CD4-positive, alpha-beta memory T cell (primary cell): ENCODE data around the gene MROH7. TPM values are rescaled to one million over a fixed set of nuclear protein-coding genes. Genes with fewer than 3 reads are reported as not detected.
"Not testable (repeated sequence)": the region's sequence is repeated elsewhere in the genome, so short reads cannot be mapped to it uniquely, and the experiment has no call there.

ENCODE experiments used
- CTCF ChIA-PET: fragments of 350-600 bp; sonication (Branson Sonifier 250); formaldehyde crosslinking; loops from one replicate; lab custom pipeline; 2021; ENCODE audit warnings: inconsistent platforms; ENCODE audit not compliant: partially characterized antibody; lab: Charles Lee
- POLR2A ChIA-PET: fragments of 350-600 bp; sonication (Branson Sonifier 250); formaldehyde crosslinking; loops from one replicate; lab custom pipeline; 2021; ENCODE audit not compliant: partially characterized antibody; lab: Charles Lee
- DNase-seq, 5 donors: peaks; one replicate each; pipeline versions ENCODE4 v3.0.0 to v3.0.0-alpha.2; 2020 to 2022; ENCODE audit warnings: mixed read lengths in 1 of 5
- H3K27ac ChIP-seq: one replicate; pipeline ENCODE4 v1.7.0; 2013; ENCODE audit warnings: low read depth, low read length
- H3K27me3 ChIP-seq: 2 replicates; pipeline ENCODE4 v1.7.0; 2013; ENCODE audit warnings: mild to moderate bottlenecking, low read length, moderate library complexity; ENCODE audit not compliant: insufficient read depth
- H3K36me3 ChIP-seq: 2 replicates; pipeline ENCODE4 v1.7.0; 2013; ENCODE audit warnings: mild to moderate bottlenecking, low read length, moderate library complexity; ENCODE audit not compliant: insufficient read depth
- H3K4me1 ChIP-seq: 2 replicates; pipeline ENCODE4 v1.7.0; 2013; ENCODE audit warnings: mild to moderate bottlenecking, low read length, moderate library complexity; ENCODE audit not compliant: insufficient read depth
- H3K4me3 ChIP-seq, 2 donors: one replicate each; pipeline ENCODE4 v1.7.0; 2013; ENCODE audit warnings: low read length in 2 of 2, mild to moderate bottlenecking in 1 of 2
- H3K9me3 ChIP-seq, 2 donors: one replicate each; pipeline ENCODE4 v1.7.0; 2013; ENCODE audit warnings: low read length in 2 of 2, control low read depth in 1 of 2; ENCODE audit not compliant: control insufficient read depth in 1 of 2
- H3K27ac Mint-ChIP-seq, 7 donors: one replicate each; pipeline ENCODE4 v1.8.0; 2020 to 2021; ENCODE audit warnings: mixed read lengths in 7 of 7, mild to moderate bottlenecking in 6 of 7, inconsistent platforms in 3 of 7, moderate library complexity in 3 of 7
- H3K27me3 Mint-ChIP-seq, 2 donors: one replicate each; pipeline ENCODE4 v1.8.0; 2020 to 2021; ENCODE audit warnings: mixed read lengths in 2 of 2
- H3K36me3 Mint-ChIP-seq, 2 donors: one replicate each; pipeline ENCODE4 v1.8.0; 2020 to 2021; ENCODE audit warnings: mixed read lengths in 2 of 2, inconsistent platforms in 1 of 2, mild to moderate bottlenecking in 1 of 2
- H3K4me1 Mint-ChIP-seq, 4 donors: one replicate each; pipeline ENCODE4 v1.8.0; 2020 to 2021; ENCODE audit warnings: mixed read lengths in 4 of 4, mild to moderate bottlenecking in 1 of 4
- H3K4me3 Mint-ChIP-seq, 8 donors: one replicate each; pipeline ENCODE4 v1.8.0; 2020 to 2021; ENCODE audit warnings: mixed read lengths in 8 of 8, mild to moderate bottlenecking in 7 of 8, moderate library complexity in 6 of 8, inconsistent platforms in 3 of 8
- H3K9me3 Mint-ChIP-seq, 8 donors: one replicate each; pipeline ENCODE4 v1.8.0; 2020 to 2021; ENCODE audit warnings: mixed read lengths in 8 of 8, mild to moderate bottlenecking in 5 of 8, inconsistent platforms in 3 of 8, moderate library complexity in 1 of 8
- intact Hi-C: fragments of 100-400 bp; cut with micrococcal nuclease; formaldehyde crosslinking; loops from one replicate; pipeline ENCODE4 v1.15.1; 2023
- polyA plus RNA-seq, 2 donors: library from polyadenylated mRNA; unstranded; fragments of 300-500 nt; fragmentation: Illumina TruSeq; gene quantifications; one replicate each; pipeline ENCODE4 v1.2.3, GENCODE V29; 2021
- total RNA-seq, 2 experiments: library from RNA; stranded (reverse); gene quantifications; one replicate each; pipeline ENCODE4 v1.2.3, GENCODE V29; 2021

Gene MROH7
- total and polyA plus RNA-seq, 4 experiments from 2014 or later, result 0.22 to 0.38 TPM; not detected in 2

- H3K4me1 ChIP-seq, result no peaks in the 10 kb centered on the region
- H3K27me3 ChIP-seq, result no peaks in the 10 kb centered on the region
- no peak for DNase-seq
- H3K4me1 Mint-ChIP-seq, result no peaks in the 10 kb centered on the region
- no peaks in the 10 kb centered on the region for H3K9me3 Mint-ChIP-seq
- intact Hi-C loops, result no loop called here
- ChIA-PET CTCF (no interaction called here), POLR2A (no interaction called here)
- no peak overlapping the region for H3K4me3 Mint-ChIP-seq
- no peaks in the 10 kb centered on the region for H3K36me3 ChIP-seq
- H3K27me3 Mint-ChIP-seq, result peaks cover 0 to 19% of the 10 kb centered on the region in 2 donors
- no peak overlapping the region for H3K27ac Mint-ChIP-seq
- no peaks in the 10 kb centered on the region for H3K9me3 ChIP-seq
- no peak overlapping the region for H3K4me3 ChIP-seq
- no peak overlapping the region for H3K27ac ChIP-seq
- no peaks in the 10 kb centered on the region for H3K36me3 Mint-ChIP-seq
Measured at GRCh38 chr1:54624466-54625464, 16.8 kb upstream of the MROH7 start.

GRCh38 chr1:54627196-54627595 lies 14.4 kb upstream of the MROH7 start:
- H3K27ac ChIP-seq, result no peak overlapping the region
- H3K27me3 ChIP-seq, result no peaks in the 10 kb centered on the region
- peaks cover 0 to 4% (median 0%) of the 10 kb centered on the region in 8 donors for H3K9me3 Mint-ChIP-seq
- H3K36me3 ChIP-seq, result no peaks in the 10 kb centered on the region
- POLR2A ChIA-PET, result no interaction called here
- H3K4me3 Mint-ChIP-seq, result no peak overlapping the region
- no peaks in the 10 kb centered on the region for H3K4me1 ChIP-seq
- H3K27me3 Mint-ChIP-seq, result peaks cover 0 to 14% of the 10 kb centered on the region in 2 donors
- H3K4me1 Mint-ChIP-seq, result no peaks in the 10 kb centered on the region
- H3K9me3 ChIP-seq, result no peaks in the 10 kb centered on the region
- no peaks in the 10 kb centered on the region for H3K36me3 Mint-ChIP-seq
- no peak for DNase-seq
- CTCF ChIA-PET, result no interaction called here
- H3K27ac Mint-ChIP-seq, result no peak overlapping the region
- intact Hi-C loops, result no loop called here
- H3K4me3 ChIP-seq, result no peak overlapping the region

- H3K27me3 ChIP-seq, POLR2A ChIA-PET, H3K9me3 Mint-ChIP-seq, H3K4me3 Mint-ChIP-seq, H3K4me1 Mint-ChIP-seq, intact Hi-C loops, H3K9me3 ChIP-seq, H3K4me3 ChIP-seq, H3K36me3 ChIP-seq, H3K36me3 Mint-ChIP-seq, H3K4me1 ChIP-seq, H3K27ac Mint-ChIP-seq, DNase-seq, CTCF ChIA-PET, H3K27ac ChIP-seq, H3K27me3 Mint-ChIP-seq: not testable (repeated sequence)
Measured at GRCh38 chr1:54635804-54636203, 5.8 kb upstream of the MROH7 start.

- H3K4me3 Mint-ChIP-seq, H3K4me1 ChIP-seq, POLR2A ChIA-PET, DNase-seq, H3K36me3 ChIP-seq, H3K27me3 ChIP-seq, intact Hi-C loops, H3K9me3 ChIP-seq, H3K27ac ChIP-seq, H3K4me1 Mint-ChIP-seq, H3K4me3 ChIP-seq, H3K27me3 Mint-ChIP-seq, H3K36me3 Mint-ChIP-seq, CTCF ChIA-PET, H3K9me3 Mint-ChIP-seq, H3K27ac Mint-ChIP-seq: not testable (repeated sequence)
Measured at GRCh38 chr1:54636461-54637446, 4.8 kb upstream of the MROH7 start.

GRCh38 chr1:54640361-54640760 lies 1.2 kb upstream of the MROH7 start:
- H3K4me3 Mint-ChIP-seq, result no peak overlapping the region
- peaks cover 0 to 4% of the 10 kb centered on the region in 2 donors for H3K27me3 Mint-ChIP-seq
- peaks cover 0 to 4% of the 10 kb centered on the region in 2 donors for H3K36me3 Mint-ChIP-seq
- peaks cover 0 to 29% (median 14%) of the 10 kb centered on the region in 8 donors for H3K9me3 Mint-ChIP-seq
- no peaks in the 10 kb centered on the region for H3K4me1 ChIP-seq
- no peaks in the 10 kb centered on the region for H3K27me3 ChIP-seq
- no peak for DNase-seq
- POLR2A ChIA-PET, result no interaction called here
- H3K9me3 ChIP-seq, result no peaks in the 10 kb centered on the region
- CTCF ChIA-PET, result no interaction called here
- no peaks in the 10 kb centered on the region for H3K4me1 Mint-ChIP-seq
- no peaks in the 10 kb centered on the region for H3K36me3 ChIP-seq
- H3K27ac ChIP-seq, result no peak overlapping the region
- no peak overlapping the region for H3K27ac Mint-ChIP-seq
- intact Hi-C loops, result no loop called here
- no peak overlapping the region for H3K4me3 ChIP-seq

- intact Hi-C loops, result no loop called here
Measured at GRCh38 chr1:54643736-54644135, 2.1 kb downstream of the MROH7 start.

More at GRCh38 chr1:54643736-54644135, 2.1 kb downstream of the MROH7 start:
- Histone ChIP-seq H3K27me3 (no peaks in the 10 kb centered on the region), H3K4me3 (no peak overlapping the region), H3K36me3 (no peaks in the 10 kb centered on the region), H3K9me3 (no peaks in the 10 kb centered on the region), H3K4me1 (no peaks in the 10 kb centered on the region), H3K27ac (no peak overlapping the region)
- H3K4me1 Mint-ChIP-seq, result no peaks in the 10 kb centered on the region
- no peak for DNase-seq
- no peak overlapping the region for H3K27ac Mint-ChIP-seq
- CTCF ChIA-PET, result no interaction called here
- peaks cover 0 to 30% (median 14%) of the 10 kb centered on the region in 8 donors for H3K9me3 Mint-ChIP-seq
- POLR2A ChIA-PET, result no interaction called here
- peaks cover 0 to 4% of the 10 kb centered on the region in 2 donors for H3K36me3 Mint-ChIP-seq
- H3K4me3 Mint-ChIP-seq, result no peak overlapping the region
- peaks cover 4% of the 10 kb centered on the region in 2 donors for H3K27me3 Mint-ChIP-seq
